GM21528 (cell line): ENCODE results near the gene SLC35F5.
"Not testable (repeated sequence)": the region's sequence is repeated elsewhere in the genome, so short reads cannot be mapped to it uniquely, and the experiment has no call there.

Experiments
- ATAC-seq: cut with Tn5 transposase; IDR thresholded peaks from one replicate; pipeline ENCODE4 v1.9.1; 2021; ENCODE audit warnings: mild to moderate bottlenecking, moderate library complexity; ENCODE audit not compliant: unreplicated experiment, low FRiP score

SLC35F5 gene

DNA sequence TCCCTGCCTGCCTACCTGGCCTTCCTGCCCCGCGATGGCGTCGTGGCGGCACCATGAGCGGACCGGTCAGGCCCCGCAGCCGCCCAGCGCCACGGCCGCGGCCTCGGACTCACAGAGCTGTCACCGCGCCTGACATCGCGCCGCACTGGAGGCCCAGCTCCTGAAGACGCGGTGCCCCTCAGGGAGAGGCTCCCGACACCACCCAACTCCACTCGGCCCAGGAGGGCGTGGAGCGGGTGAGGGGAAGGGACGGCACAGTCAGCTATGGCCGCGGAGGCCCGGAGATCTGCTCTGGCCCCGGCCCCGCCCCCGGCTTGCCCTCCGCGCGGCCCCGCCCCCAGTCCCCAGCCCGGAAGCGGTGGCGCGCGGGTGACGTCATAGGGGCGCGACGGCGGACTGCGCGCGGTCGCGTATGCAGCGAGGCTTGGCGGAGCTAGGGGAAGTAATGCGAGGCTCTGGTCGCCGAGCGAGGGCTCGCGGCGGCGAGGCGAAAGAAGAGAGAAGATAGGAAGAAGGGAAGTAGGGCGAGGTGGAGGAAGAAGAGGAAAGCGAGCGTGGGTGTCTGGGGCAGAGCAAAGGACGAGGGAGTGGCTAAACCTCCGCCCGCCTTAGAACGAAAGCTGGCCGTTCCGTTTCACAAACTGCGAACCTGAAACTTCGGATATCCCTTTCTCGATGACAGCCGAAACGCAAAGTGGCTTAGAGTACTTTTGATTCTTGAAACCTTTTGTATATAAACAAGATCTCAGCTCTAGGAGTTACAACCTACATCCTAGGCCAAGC lies at the start of gene SLC35F5:
Gene SLC35F5 (minus strand): TSS at position 288 of the 783 bp plus-strand sequence. CDS start 233 bp downstream, at position 55.
- peak; percentile 92 for ATAC-seq

- no peak for ATAC-seq
Measured at GRCh38 chr2:113799375-113799774, 42.9 kb upstream of the SLC35F5 start.

GRCh38 chr2:113797237-113797636 lies 40.8 kb upstream of the SLC35F5 start:
- ATAC-seq: no peak

DNA sequence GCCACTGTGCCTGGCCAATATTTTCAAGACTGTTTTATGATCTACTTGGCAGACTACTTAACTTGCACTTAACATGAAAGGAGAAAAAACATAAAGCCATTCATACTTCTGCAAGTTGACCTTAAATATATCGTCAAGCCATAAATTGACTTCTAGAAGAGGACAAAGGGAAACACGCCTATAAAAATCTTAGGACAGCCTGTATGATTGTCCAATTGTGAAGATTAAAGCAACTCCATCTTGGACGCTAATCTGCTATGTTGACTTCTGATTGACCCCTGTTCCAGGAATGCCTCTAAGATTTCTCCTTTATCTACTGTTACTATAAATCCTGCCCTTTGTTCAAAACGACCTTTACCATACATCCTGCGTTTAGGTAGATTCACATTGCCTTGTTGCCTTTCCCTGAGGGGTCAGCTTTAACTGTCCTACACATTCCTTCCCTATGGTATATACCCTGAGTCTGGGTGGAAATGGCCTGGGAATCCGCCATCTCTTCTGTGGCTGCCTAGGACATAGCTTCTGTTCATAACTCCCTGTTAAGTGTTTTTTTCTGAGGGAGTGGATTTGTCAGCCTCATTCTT lies 40.2 kb upstream of the SLC35F5 start:
- ATAC-seq: no peak

DNA sequence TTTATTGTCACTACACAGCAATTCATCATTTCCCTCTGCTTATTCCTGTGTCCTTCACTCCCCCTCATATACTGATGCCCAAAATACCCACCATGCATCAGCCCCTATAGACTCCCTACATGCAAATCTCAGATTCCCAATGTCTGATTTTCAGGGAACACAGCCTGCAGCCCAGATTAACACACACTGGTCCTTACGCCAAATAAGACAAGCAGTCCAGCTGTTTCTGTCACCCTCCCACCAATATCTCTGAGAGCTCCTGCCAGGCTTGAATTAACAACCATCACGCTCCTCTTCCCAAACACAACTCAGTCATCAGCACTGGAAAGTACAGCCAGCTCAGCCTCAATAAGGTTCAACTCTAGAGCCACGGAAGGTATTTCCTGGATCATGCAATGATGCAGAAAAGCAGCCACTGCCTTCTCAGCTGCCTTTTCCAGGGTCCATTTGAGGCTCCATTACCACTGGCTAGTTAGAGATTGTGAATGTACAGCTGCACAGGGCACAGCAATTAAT lies 39.0 kb upstream of the SLC35F5 start:
- ATAC-seq: no peak

GRCh38 chr2:113791697-113792590 lies 35.5 kb upstream of the SLC35F5 start:
- ATAC-seq: peak; percentile 95

- ATAC-seq: no peak
Measured at GRCh38 chr2:113784823-113785744, 28.6 kb upstream of the SLC35F5 start.

GRCh38 chr2:113780472-113780871 lies 24.0 kb upstream of the SLC35F5 start:
- ATAC-seq: no peak

DNA sequence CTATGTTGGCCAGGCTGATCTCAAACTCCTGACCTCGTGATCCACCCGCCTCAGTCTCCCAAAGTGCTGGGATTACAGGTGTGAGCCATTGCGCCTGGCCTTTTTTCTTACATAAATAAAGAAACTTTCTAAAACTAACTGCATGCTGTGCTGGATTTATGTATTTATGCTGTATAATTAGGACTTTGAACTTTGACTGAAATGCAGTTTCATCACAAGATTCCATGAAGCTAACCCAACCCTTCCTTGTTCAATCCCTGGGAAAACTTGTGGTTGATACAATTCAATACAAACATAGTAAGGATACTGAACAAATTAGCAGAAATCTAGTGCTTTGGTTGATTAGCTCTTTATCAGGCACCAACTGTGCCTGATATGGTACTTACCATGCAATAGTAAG lies 20.9 kb upstream of the SLC35F5 start:
- ATAC-seq: no peak

- no peak for ATAC-seq
Measured at GRCh38 chr2:113776949-113777348, 20.5 kb upstream of the SLC35F5 start.

- ATAC-seq: not testable (repeated sequence)
Measured at GRCh38 chr2:113774616-113775015, 18.2 kb upstream of the SLC35F5 start.

DNA sequence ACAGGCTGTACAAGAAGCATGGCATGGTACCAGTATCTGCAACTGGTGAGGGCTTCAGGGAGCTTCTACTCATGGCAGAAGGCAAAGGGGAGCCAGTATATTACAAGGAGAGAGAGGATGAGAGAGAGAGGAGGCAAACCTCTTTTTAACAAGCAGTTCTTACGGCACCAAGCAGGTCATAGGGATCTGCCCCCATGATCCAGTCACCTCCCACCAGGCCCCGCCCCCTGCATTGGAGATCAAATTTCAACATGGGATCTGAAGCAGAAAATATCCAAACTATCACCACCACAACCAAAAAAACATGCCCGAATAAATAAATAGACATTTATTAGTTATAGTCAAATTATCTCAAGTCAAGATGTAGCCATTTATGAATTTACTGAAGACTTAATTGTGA lies 14.5 kb upstream of the SLC35F5 start:
- ATAC-seq: no peak

DNA sequence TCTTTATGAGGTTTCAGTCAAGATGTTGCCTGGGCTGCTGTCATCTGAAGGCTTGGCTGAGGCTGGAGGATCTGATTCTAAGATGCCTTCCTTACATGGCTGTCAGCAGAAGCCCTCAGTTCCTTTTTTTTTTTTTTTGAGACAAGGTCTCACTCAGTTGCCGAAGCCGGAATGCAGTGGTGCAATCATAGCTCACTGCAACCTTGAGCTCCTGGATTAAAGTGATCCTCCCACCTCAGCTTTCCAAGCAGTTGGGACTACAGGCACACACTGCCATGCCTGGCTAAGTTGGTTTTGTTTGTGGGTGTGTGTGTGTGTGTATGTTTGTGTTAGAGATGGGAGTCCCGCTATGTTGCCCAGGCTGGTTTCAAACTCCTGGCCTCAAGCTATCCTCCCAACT lies 13.1 kb upstream of the SLC35F5 start:
- ATAC-seq: no peak

DNA sequence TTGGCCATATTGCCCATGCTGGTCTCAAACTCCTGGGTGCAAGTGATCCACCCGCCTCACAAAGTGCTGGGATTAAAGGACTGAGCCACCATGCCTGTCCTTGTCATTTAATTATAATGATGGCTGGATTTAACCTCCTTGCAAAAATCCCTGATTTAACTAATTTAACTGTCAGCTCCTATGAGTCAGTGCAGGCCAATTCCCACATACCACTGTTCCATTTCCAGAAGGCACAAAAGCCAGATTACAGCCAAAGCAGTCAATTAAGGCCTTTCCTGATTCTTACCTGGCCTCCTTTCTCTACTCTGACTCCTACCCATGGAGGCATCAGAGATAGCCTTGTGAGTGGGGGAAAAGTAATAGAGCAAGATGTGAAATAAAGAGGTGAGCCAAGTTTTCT lies 12.3 kb upstream of the SLC35F5 start:
- no peak for ATAC-seq

DNA sequence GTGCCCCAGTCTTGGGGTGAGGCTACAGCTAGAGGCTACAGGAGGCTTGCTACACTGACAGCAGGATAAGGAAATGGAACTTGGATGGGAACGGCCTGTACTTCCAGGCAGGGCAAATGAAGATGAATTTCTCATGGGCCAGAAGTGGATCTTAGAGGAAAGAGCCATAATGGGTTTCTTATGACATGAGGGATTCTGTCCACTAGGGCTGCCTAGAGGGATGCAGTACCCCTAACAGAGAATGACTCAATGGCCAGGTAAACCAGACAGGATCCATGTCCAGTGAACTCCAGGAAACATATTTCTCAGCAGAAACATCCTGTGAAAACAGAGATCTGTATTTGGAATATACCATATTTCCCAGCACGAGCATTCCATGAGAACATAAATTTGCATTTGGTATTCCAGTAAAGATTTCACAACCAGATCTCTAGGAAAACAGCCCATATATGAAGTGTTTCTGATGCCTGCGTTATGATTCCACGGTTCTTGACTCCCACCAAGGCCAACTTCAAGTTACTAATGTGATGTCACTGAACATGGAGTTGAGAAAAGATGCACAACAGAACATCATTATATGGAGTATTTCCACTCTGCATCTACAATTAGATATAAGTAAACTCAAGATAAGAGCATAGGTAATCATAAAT lies 11.5 kb upstream of the SLC35F5 start:
- ATAC-seq: no peak

GRCh38 chr2:113765276-113765675 lies 8.8 kb upstream of the SLC35F5 start:
- ATAC-seq: no peak

DNA sequence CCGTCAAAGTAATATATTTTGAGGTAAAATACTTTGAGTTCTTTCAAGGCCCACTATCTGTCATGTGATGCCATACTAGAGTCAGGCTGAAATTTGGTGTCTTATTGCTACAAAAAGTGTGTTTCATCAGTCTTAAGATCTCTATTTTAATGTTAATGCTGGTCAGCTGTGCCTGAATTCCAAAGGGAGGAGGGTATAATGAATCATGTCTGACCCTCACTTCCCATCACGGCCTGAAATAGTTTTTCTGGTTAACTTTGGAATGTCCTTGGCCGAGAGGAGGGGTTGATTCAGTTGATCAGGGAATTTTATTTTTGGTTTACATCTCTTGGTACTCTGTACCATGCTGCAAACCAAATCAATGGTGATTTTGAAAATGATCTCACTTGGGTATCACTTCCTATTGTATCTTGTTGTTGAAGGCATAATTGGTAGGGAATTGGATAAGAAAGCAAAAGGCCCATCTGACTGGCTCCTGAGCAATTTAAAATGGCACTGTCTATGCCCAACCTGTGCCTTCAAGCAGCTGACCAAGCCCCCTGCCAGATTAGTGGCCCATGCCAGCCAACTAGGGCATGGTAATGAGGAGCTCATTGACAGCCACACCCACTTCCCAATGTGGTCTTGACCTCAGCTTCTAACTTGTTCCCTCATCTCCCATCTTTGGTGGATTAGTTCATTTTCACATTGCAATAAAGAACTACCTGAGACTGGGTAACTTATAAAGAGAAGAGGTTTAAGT lies 6.1 kb upstream of the SLC35F5 start:
- ATAC-seq: no peak

DNA sequence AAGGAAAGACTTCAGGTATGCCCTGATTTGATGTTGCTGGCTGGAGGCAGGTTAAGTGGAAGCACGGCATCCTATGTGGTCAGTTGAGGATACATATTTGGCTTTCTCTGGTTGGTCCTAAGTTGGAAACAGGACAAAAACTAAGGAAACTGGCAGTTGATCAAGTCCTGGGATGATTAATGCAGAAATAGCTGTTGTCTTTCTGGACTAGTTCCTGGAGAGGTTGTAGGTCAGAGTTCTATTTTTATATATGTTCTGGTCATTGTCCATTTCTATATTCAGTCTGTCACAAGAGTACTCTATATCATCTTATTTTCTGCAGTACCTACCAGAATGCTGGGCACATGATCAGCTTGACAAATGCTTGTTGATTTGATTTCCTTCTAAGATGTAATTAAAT lies 4.0 kb upstream of the SLC35F5 start:
- ATAC-seq: no peak
